HPDE6-E6E7 (cell line): Measurements from ENCODE around the gene DGAT2L6.
A peak's percentile ranks its signal among the peaks of the same experiment; 100 is the strongest.

Source experiments
- DNase-seq: peaks from one replicate; pipeline ENCODE4 v3.0.0; 2011; ENCODE audit warnings: missing footprints; ENCODE audit errors: extremely low spot score

DGAT2L6 gene

DNA sequence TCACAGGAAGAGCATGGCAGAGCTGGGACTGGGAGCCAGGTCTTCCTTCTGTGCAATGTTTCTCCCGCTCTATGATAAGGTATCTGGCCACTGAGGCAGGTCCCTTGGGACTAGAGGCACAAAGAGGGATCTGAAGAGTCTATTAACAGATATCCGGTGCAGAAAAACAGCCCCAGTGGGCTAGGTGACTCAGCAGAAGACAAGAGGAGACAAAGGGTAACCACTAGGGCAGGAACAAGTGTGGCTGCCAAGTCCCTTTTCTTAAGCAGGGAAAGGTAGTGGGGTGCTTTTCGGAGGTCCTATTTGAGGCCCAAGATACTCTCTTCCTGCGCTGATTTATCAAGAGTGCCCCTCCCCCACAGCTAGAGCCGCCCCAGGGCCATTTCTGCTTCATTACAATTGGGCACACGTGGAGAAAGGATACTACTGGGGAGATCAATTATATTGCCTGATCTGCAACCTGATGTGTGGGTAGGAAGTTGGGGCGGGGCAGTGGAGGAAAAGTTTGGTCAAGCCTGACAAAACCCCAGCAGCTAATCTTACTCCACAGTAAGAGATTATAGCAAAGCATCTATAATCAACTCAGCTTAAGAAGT, at the start of gene DGAT2L6:
Gene DGAT2L6, plus strand, starts transcription at position 546 of the 596 bp plus-strand sequence. CDS start 100 bp downstream, outside the sequence.
- DNase-seq, result no peak

GRCh38 chrX:70128071-70128470, 49.2 kb upstream of the DGAT2L6 start:
- no peak for DNase-seq

GRCh38 chrX:70129816-70130215, 47.5 kb upstream of the DGAT2L6 start:
- DNase-seq, result no peak

DNA sequence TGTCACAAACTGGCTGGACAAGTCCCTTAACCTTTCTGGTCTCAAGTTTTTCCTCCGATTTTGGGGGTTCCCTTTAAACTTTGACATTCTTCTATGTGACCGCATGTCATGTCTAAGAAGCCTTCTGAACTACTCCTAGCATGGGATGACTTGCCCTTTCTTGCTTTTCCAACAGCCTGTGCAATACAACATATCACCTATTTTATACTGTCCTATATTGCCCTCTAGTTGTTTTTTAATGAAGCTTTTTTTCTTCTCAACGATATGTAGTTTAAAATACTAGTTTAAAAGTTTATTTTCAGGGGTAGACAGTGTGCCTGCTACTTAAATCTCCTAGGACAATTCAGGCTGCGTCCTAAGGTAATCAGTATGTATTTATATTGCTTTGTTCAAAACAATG, 45.1 kb upstream of the DGAT2L6 start:
- no peak for DNase-seq

GRCh38 chrX:70132877-70133302, 44.4 kb upstream of the DGAT2L6 start:
- no peak for DNase-seq

- DNase-seq, result peak; percentile 60
These were observed 43.8 kb upstream of the DGAT2L6 start, which contains the start of gene IGBP1 for GRCh38 chrX:70133303-70134115. TSS of gene IGBP1 (plus strand) at chrX:70133447. CDS start at chrX:70133948, 501 bp downstream.

- no peak for DNase-seq
These were observed 43.2 kb upstream of the DGAT2L6 start for GRCh38 chrX:70134116-70134477.

DNA sequence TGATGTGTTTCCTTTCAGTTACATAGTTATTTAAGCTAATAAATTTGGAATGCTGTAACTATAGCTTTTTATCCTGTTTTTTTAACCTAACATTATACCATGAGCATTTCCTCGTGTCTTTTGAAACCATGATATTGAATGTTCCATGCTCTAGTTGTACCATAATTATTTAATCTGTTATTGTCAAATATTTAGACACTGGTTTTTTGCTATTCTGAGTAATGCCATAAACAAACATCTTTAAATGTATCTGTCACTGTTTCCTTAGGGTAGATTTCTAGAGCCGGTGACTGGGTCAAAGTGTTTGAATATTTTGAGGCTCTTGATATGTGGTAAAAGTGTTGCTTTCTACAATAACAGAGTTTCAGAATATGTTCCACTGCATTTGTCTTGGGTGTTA, 38.7 kb upstream of the DGAT2L6 start:
- no peak for DNase-seq

DNA sequence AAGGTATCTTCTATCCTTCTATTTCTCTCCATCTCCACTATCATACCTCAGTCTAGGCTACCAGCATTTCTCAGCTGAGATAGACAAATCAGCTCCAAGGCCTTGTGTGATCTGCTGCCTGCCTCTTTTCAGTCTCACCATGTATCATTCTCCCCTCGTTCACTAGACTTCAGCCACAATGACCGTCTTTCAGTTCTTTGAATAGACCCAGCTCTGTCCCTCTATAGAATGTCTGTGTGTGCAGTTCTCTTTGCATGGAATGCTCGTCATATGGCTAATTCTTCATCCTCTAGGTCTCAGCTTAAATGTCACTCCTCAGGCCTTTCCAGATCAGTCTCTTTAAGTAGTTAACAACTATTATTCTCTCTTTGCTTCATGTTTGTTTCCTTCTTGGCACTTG, 37.5 kb upstream of the DGAT2L6 start:
- no peak for DNase-seq

- DNase-seq, result no peak
These were observed 35.9 kb upstream of the DGAT2L6 start for GRCh38 chrX:70141373-70141772.

DNA sequence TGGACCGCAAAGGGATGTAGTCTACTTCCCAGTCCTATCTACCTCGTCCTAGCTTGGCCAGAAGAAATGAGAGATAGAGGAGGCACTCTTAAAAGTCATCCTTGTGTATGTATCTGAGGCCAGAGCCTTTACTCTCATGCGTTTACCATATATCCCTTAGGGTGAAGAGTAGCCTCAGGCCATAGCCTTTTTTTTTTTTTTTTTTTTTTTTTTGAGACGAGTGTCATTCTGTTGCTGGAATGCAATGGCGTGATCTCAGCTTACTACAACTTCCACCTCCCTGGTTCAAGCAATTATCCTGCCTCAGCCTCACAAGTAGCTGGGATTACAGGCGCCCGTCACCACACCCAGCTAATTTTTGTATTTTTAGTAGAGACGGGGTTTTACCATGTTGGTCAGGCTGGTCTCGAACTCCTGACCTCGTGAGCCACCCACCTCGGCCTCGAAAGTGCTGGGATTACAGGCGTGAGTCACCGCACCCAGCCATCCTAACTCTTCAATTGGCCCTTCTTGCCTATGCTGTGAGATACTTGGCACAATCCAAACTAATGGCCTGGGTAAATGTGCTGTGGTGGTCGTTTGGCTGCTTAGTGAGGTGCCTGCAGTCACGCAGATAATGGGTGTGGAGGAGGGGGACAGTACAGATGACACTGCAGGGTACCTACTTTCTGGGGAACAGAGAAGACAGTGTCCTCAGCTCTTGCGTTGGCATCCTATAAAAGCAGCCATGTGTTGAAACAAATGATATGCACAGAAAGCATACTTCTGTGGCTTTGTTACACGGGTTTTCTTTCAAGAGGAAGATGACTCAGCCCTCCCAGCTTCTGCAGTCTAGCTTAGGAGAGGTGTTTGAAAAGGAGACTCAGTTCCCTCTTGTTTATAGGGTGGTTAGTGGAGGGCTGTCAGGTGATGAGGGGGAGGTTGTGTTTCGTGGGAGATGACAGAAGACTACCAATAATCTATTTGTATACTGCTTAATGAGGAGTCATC, 10.4 kb upstream of the DGAT2L6 start:
- DNase-seq, result peak; percentile 15

DNA sequence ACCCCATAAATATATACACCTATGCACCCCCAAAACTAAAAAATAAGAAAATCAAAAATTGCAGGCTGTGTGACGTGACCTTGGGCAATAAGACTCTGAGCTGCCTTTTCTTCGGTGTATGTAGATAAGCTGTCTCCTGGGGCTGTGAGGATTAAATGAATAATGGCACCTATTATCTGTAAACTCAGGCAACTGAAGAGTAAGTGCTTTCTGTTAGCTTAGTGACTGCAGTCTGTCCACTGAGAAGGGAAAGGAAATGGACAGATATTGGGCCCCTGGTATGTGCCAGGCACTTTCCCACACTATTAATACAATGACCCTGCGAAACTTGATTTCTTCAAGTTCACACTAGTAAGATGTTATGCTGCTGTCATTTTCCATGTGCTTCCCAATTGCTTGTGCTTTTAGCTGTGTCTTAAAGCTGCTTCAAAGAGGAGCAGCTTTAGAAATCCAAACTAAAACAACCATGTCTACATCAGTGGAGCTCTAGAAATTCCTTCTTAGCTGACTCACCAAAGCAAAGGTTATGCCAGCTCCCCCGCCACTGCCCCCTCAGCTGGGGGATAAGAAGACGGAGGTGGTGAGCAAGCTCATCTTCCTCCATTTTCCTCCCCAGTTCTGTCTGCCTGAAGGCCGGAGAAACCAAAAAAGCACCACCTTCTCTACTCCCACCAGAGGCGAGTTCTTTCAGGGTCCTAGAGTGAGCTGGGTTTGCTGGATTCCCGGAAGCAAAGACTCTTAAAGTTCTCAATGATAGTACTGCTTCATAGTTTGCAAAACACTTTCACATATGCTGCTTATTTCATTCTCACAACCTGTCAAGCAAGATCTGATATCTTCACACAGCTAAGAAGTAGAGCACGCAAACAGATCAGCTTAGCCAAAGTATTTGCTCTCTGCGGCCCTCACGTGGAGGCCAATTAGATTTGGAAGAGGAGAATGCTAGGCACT, 8.8 kb upstream of the DGAT2L6 start:
- no peak for DNase-seq

DNA sequence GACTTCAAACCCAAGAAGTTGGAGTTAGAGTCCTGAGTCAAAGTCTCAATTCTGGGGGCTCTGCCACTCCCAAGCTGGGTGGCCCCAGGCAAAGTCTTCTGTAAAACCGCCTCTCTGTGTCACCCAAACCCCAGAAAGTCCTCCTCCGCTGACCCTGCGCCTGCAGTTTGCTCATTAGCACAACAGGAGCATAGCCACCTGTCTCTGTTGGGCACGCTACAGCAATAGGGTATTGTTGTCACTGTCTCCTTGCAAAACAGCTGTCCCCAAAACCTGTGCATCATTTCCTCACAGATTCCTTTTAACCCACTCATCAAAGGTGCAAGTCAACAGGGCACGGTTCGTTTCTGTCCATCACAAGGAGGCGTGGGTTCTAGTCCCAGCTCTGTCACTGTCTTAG, 8.0 kb upstream of the DGAT2L6 start:
- DNase-seq, result no peak

DNA sequence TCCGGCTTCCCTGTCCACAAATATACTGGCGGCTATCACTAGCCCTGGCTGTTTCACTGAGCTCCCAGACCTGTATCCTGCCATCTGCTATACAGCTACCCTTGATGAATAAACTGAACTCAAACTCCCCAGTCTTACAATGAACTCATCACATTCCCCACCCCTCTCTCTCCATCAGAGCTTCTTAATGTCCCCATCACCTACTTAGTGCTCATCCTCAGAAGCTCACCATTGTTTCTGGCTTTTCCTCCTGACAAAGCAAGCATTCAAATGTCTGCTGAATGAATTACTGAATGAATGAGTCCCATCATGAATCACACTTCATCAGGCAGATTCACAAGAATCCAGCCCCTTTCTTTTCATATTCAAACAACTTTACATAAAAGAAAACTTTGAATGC, 5.7 kb upstream of the DGAT2L6 start:
- DNase-seq, result no peak

DNA sequence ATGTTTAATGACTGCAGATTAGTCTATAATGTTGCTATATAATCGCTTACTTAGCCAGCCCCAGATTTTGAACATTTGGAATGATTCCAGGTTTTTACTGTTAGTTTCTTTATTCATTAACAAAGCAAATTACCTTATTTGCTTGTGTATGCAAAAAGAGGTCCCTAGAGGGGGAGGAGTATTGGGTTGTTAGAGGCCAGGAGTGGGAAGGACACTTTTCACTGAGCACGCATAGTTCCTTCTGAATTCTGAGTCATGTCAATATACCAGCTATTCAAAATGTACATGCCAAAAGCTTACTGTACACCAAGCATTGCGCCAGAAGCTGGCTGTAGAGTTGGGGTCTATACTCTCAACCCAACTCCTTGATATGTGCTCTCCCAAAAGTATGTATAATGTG, 5.1 kb upstream of the DGAT2L6 start:
- DNase-seq, result no peak

- no peak for DNase-seq
These were observed 4.3 kb upstream of the DGAT2L6 start for GRCh38 chrX:70172964-70173363.

- no peak for DNase-seq
These were observed 2.5 kb upstream of the DGAT2L6 start for GRCh38 chrX:70174754-70175153.

DNA sequence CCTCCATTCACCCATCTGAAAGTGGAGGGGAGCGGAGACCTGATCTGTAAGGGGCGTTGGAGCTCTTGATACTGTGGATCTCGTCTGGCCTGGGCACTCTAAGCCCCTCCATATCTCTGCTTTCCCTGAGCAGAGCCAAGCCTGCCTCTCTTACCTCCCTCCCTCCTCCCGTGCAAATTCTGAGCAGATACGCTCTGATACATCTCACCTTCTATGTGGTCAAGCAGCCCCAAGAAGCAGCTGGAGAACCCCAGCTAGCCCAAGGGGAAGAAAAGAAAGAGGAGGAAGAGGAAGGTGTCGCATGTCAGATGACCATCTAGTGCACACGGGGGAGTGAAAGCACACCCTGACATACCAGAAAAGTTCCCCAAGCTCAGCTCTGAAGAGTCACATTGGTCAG, 1.9 kb upstream of the DGAT2L6 start:
- no peak for DNase-seq

DNA sequence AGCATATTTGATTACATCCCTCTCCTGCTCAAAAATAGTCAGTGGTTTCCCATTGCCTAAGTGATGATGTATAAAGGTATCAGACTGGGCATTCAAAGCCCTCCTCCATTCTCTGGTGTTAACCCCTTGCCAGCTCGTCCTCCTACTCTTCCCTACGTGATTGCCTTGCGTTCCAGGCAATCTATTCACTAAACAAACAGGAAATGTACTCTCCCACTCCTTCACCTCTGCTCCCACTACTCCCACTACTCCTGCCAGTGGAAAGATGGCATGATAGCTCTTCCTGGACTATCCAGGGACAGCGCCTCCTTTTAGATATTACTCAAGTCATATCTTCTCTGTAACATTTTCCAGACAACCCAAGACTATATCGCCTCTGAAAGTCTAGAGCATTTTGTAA, 5.8 kb downstream of the DGAT2L6 start:
- DNase-seq, result no peak

GRCh38 chrX:70190225-70190624, 12.9 kb downstream of the DGAT2L6 start:
- no peak for DNase-seq
